H9 (cell line): ENCODE results near the gene IL36B. TPM values are rescaled to one million over a fixed set of nuclear protein-coding genes. Genes with fewer than 3 reads are reported as not detected.

ENCODE experiments used
- DNase-seq: peaks from one replicate; pipeline ENCODE4 v3.0.0-alpha.2; 2017
- H2AFZ ChIP-seq: one replicate; pipeline ENCODE4 v1.6.1; 2013; ENCODE audit warnings: mild to moderate bottlenecking, low read length, control low read depth, moderate library complexity
- H2AK5ac ChIP-seq: 2 replicates; pipeline ENCODE4 v1.6.1; 2013; ENCODE audit warnings: low read length, control low read depth, mixed read lengths; ENCODE audit not compliant: insufficient read length
- H2BK120ac ChIP-seq: one replicate; pipeline ENCODE4 v1.6.1; 2013; ENCODE audit warnings: low read depth, mild to moderate bottlenecking, low read length, control low read depth, inconsistent platforms; ENCODE audit not compliant: poor library complexity, severe bottlenecking
- H2BK12ac ChIP-seq: 2 replicates; pipeline ENCODE4 v1.6.1; 2013; ENCODE audit warnings: low read length, control low read depth, mixed read lengths, low read depth; ENCODE audit not compliant: insufficient read length
- H2BK15ac ChIP-seq: 2 replicates; pipeline ENCODE4 v1.6.1; 2013; ENCODE audit warnings: low read depth, low read length, control low read depth
- H2BK20ac ChIP-seq: one replicate; pipeline ENCODE4 v1.6.1; 2013; ENCODE audit warnings: low read depth, mild to moderate bottlenecking, low read length, control low read depth, inconsistent platforms; ENCODE audit not compliant: poor library complexity, severe bottlenecking
- H2BK5ac ChIP-seq: 2 replicates; pipeline ENCODE4 v1.6.1; 2013; ENCODE audit warnings: low read length, control low read depth, mixed read lengths; ENCODE audit not compliant: insufficient read length
- H3K14ac ChIP-seq: 2 replicates; pipeline ENCODE4 v1.6.1; 2013; ENCODE audit warnings: low read length, control low read depth; ENCODE audit not compliant: insufficient read depth
- H3K18ac ChIP-seq: 2 replicates; pipeline ENCODE4 v1.6.1; 2013; ENCODE audit warnings: low read depth, mild to moderate bottlenecking, mixed read lengths, low read length, control low read depth; ENCODE audit not compliant: insufficient read length
- H3K23ac ChIP-seq: 2 replicates; pipeline ENCODE4 v1.6.1; 2013; ENCODE audit warnings: low read length, control low read depth, mixed read lengths, low read depth; ENCODE audit not compliant: insufficient read length
- H3K23me2 ChIP-seq: 2 replicates; pipeline ENCODE4 v1.6.1; 2013; ENCODE audit warnings: low read depth, mild to moderate bottlenecking, mixed read lengths, low read length, control low read depth; ENCODE audit not compliant: insufficient read length, poor library complexity, severe bottlenecking
- H3K27ac ChIP-seq: 2 replicates; pipeline ENCODE4 v1.5.1; 2013; ENCODE audit warnings: low read length, control low read depth, mixed read lengths, low read depth; ENCODE audit not compliant: insufficient read length
- H3K27me3 ChIP-seq: 2 replicates; pipeline ENCODE4 v1.6.1; 2013; ENCODE audit warnings: low read length, control low read depth, inconsistent platforms; ENCODE audit not compliant: insufficient read depth
- H3K4ac ChIP-seq: 2 replicates; pipeline ENCODE4 v1.6.1; 2013; ENCODE audit warnings: low read depth, mild to moderate bottlenecking, control low read depth, inconsistent platforms, low read length, moderate library complexity
- H3K4me1 ChIP-seq: 2 replicates; pipeline ENCODE4 v1.6.1; 2013; ENCODE audit warnings: low read length, control low read depth, inconsistent platforms; ENCODE audit not compliant: insufficient read depth
- H3K4me2 ChIP-seq: 2 replicates; pipeline ENCODE4 v1.6.1; 2013; ENCODE audit warnings: low read length, control low read depth, mixed read lengths; ENCODE audit not compliant: insufficient read length, insufficient read depth
- H3K56ac ChIP-seq: 2 replicates; pipeline ENCODE4 v1.6.1; 2013; ENCODE audit warnings: low read depth, mild to moderate bottlenecking, mixed read lengths, low read length, control low read depth; ENCODE audit not compliant: insufficient read length
- H3K79me1 ChIP-seq: 2 replicates; pipeline ENCODE4 v1.6.1; 2013; ENCODE audit warnings: low read depth, mild to moderate bottlenecking, moderate library complexity, low read length, control low read depth, inconsistent platforms; ENCODE audit not compliant: insufficient read depth, poor library complexity, severe bottlenecking
- H3K79me2 ChIP-seq: 2 replicates; pipeline ENCODE4 v1.6.1; 2013; ENCODE audit warnings: low read length, control low read depth, inconsistent platforms; ENCODE audit not compliant: insufficient read depth
- H3K9ac ChIP-seq: 2 replicates; pipeline ENCODE4 v1.6.1; 2013; ENCODE audit warnings: low read length, control low read depth, mixed read lengths; ENCODE audit not compliant: insufficient read length; ENCODE audit errors: extremely low read depth
- H3K9me3 ChIP-seq: one replicate; pipeline ENCODE4 v1.6.1; 2013; ENCODE audit warnings: low read depth, low read length, inconsistent platforms; ENCODE audit not compliant: control insufficient read depth
- H3T11ph ChIP-seq: one replicate; pipeline ENCODE4 v1.6.1; 2013; ENCODE audit warnings: mild to moderate bottlenecking, low read length, control low read depth, inconsistent platforms
- H4K20me1 ChIP-seq: one replicate; pipeline ENCODE4 v1.6.1; 2013; ENCODE audit not compliant: control insufficient read depth, insufficient read length, insufficient read depth
- H4K5ac ChIP-seq: 2 replicates; pipeline ENCODE4 v1.6.1; 2013; ENCODE audit warnings: low read depth, mild to moderate bottlenecking, mixed read lengths, low read length, control low read depth; ENCODE audit not compliant: insufficient read length
- H4K8ac ChIP-seq: replicated peaks from 2 replicates; pipeline ENCODE4 v1.6.1; 2013; ENCODE audit warnings: low read length, control low read depth, mixed read lengths, low read depth; ENCODE audit not compliant: insufficient read length
- H4K91ac ChIP-seq: 2 replicates; pipeline ENCODE4 v1.6.1; 2013; ENCODE audit warnings: low read depth, mild to moderate bottlenecking, moderate library complexity, mixed read lengths, low read length, control low read depth; ENCODE audit not compliant: insufficient read length
- H3K27ac Mint-ChIP-seq, 3 experiments: 2 replicates in 2 of 3; 3 replicates in 1 of 3; pipeline ENCODE4 v1.8.0; 2020 to 2021; ENCODE audit warnings: mixed read lengths in 3 of 3, mild to moderate bottlenecking in 1 of 3, moderate library complexity in 1 of 3
- H3K27me3 Mint-ChIP-seq: 2 replicates; pipeline ENCODE4 v1.8.0; 2021; ENCODE audit warnings: low read depth, mild to moderate bottlenecking, moderate library complexity, mixed read lengths
- H3K36me3 Mint-ChIP-seq, 3 experiments: 2 replicates in 2 of 3; 3 replicates in 1 of 3; pipeline ENCODE4 v1.8.0; 2020 to 2021; ENCODE audit warnings: low read depth in 3 of 3, mixed read lengths in 3 of 3; ENCODE audit not compliant: insufficient read depth in 1 of 3
- H3K4me1 Mint-ChIP-seq, 2 experiments: 2 replicates each; pipeline ENCODE4 v1.8.0; 2020; ENCODE audit warnings: mixed read lengths in 2 of 2
- H3K4me3 Mint-ChIP-seq, 2 experiments: 2 replicates in 1 of 2; 3 replicates in 1 of 2; pipeline ENCODE4 v1.8.0; 2020 to 2021; ENCODE audit warnings: mild to moderate bottlenecking in 2 of 2, mixed read lengths in 2 of 2, moderate library complexity in 1 of 2
- H3K9me3 Mint-ChIP-seq, 2 experiments: 2 replicates in 1 of 2; 3 replicates in 1 of 2; pipeline ENCODE4 v1.8.0; 2020; ENCODE audit warnings: mild to moderate bottlenecking in 2 of 2, mixed read lengths in 2 of 2, moderate library complexity in 1 of 2
- CTCF ChIP-seq: fragments of 200-600 bp; sonication (generic); conservative IDR thresholded peaks from 3 replicates; pipeline ENCODE4 v1.8.0; 2021; ENCODE audit warnings: antibody characterized with exemption, mild to moderate bottlenecking
- WGBS: extraction: QIAGEN DNeasy Blood & Tissue Kit; methylation state at CpG from one replicate; pipeline ENCODE4 v1.1.7; 2013; ENCODE audit warnings: missing lambda C conversion rate, low lambda C conversion rate, mixed read lengths; ENCODE audit not compliant: insufficient read length; ENCODE audit errors: extremely low coverage; 5-methylcytosine and 5-hydroxymethylcytosine counted together
- total RNA-seq: library from RNA; stranded (reverse); gene quantifications from 2 replicates; pipeline ENCODE4 v1.2.1, GENCODE V29; 2021

The IL36B gene
- total RNA-seq, 1 experiment from 2014 or later = not detected

DNA sequence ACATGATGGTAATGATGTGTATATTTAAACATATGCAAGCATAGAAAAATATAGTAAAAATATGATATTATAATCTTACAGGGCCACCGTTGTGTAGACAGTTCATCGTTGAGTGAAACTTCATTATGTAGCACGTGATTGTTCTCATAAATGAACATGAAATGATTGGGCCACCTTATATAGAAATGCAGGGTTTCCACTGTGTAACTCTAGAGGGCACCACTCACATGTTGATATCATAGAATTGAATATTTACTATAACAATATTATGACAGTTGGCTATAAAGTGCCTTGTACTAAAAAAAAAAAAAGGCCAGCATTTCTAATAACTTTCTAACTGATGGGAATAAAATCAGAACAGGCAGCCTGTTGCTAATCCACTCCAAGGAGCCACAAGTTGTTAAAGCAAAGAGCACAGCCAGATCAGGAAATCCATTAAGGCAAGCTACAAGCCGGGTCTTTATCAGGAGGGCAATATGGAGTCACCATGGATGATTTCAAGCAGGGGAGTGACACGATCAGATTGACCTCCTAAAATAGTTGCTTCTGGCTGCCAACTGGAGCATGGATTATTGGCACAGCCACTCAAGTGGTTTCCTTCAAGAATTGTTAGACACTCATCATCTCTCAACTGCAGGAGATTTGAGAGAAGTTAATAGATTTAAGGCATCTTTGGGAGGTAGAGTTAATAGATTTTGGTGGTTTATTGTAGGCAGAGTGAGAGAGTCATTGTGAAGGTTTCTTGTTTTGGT, 31.8 kb upstream of the IL36B start:
- Histone ChIP-seq H2BK5ac (no peak overlapping the region), H2AFZ (no peak overlapping the region), H3K23ac (no peak overlapping the region), H3K18ac (no peak overlapping the region), H3K4ac (no peak overlapping the region), H2BK120ac (no peak overlapping the region), H2BK15ac (no peak overlapping the region), H4K20me1 (no peaks in the 10 kb centered on the region), H3K14ac (no peak overlapping the region), H3K9me3 (no peaks in the 10 kb centered on the region), H3K79me1 (no peaks in the 10 kb centered on the region), H2BK20ac (no peak overlapping the region), H2AK5ac (no peak overlapping the region), H4K5ac (no peak overlapping the region), H3T11ph (no peak overlapping the region), H3K79me2 (no peaks in the 10 kb centered on the region), H3K4me2 (no peak overlapping the region), H4K8ac (no peak overlapping the region), H3K27ac (no peak overlapping the region), H3K4me1 (no peaks in the 10 kb centered on the region), H3K9ac (no peak overlapping the region), H2BK12ac (no peak overlapping the region), H3K56ac (no peak overlapping the region), H3K23me2 (no peaks in the 10 kb centered on the region), H3K27me3 (no peaks in the 10 kb centered on the region), H4K91ac (no peak overlapping the region)
- Mint-ChIP-seq H3K27ac (no peak overlapping the region), H3K36me3 (no peaks in the 10 kb centered on the region), H3K27me3 (peaks cover 30% of the 10 kb centered on the region), H3K9me3 (peaks cover 0 to 6% of the 10 kb centered on the region in 2 experiments; a peak in 1 of 5 replicates), H3K4me3 (no peak overlapping the region), H3K4me1 (peaks cover 5% of the 10 kb centered on the region in 2 experiments)
- TF ChIP-seq CTCF = peak; percentile 49
- WGBS = no CpG with 5 or more reads among the region's 5 CpGs
- no peak for DNase-seq
